GM12878 (cell line): Measurements from ENCODE around the gene KCNQ1OT1.

Experiments used
- CREB1 ChIP-seq: IDR thresholded peaks from 2 replicates; pipeline ENCODE4 v1.6.1; 2012; ENCODE audit warnings: low read depth, mild to moderate bottlenecking, inconsistent platforms
- EZH2 ChIP-seq: IDR thresholded peaks from 2 replicates; pipeline ENCODE4 v1.6.1; 2012; ENCODE audit warnings: low read depth, mild to moderate bottlenecking, control low read depth, inconsistent platforms, low read length, borderline replicate concordance; ENCODE audit not compliant: control insufficient read depth
- TF ChIP-seq, protein P1 (sequence below), 3 experiments: IDR thresholded peaks in 2 of 3; conservative IDR thresholded peaks in 1 of 3; 2 replicates each; pipeline ENCODE4 v1.5.1; 2011; ENCODE audit warnings: low read depth in 3 of 3, low read length in 3 of 3, mild to moderate bottlenecking in 3 of 3, control low read depth in 2 of 3, moderate library complexity in 2 of 3, inconsistent platforms in 1 of 3, mixed read lengths in 1 of 3; ENCODE audit not compliant: control insufficient read depth in 2 of 3, insufficient read depth in 1 of 3; ENCODE audit errors: extremely low read depth in 1 of 3
- TF ChIP-seq, protein P2 (sequence below): IDR thresholded peaks from 2 replicates; pipeline ENCODE4 v1.6.1; 2012; ENCODE audit warnings: low read depth, low read length, improper control_type of control experiment
- TF ChIP-seq, protein P3 (sequence below): fragments of 150-350 bp; IDR thresholded peaks from 2 replicates; pipeline ENCODE4 v1.6.1; 2016; ENCODE audit warnings: low read depth, low read length

DNA sequence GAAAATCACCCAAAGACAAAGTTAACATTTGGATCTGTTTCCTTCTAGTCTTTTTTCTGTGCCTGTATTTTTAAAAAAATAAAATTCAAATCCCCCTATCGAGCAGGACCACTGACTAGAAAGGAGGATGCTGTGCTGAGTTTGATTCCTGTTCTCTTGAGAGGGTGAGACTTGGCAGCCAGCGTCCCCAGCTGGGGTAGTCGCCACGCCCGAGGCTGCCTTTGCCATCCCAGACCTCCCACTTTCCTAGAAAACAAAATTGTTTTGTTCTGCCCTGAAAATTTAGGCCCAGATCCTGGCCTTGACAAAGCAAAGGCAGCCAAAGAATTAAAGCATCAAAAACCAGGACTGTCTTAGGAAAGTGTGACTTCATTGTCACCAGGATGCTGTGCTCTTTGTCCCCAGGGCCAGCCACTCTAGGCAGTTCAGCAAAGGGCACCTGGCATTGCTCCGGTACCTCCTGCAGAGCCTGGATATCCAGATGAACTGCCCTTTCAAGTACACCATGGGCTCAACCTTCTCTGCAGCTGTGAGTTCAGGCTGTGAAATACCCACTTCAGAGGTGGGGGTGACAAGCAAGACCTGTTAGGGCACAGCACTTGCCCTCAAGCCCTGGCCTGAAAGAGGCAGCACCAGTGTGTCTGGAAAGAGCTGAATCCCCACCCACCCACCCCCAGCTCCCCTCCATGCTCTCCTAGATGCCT is 44.6 kb downstream of the KCNQ1OT1 start:
- TF ChIP-seq, protein P1, sequence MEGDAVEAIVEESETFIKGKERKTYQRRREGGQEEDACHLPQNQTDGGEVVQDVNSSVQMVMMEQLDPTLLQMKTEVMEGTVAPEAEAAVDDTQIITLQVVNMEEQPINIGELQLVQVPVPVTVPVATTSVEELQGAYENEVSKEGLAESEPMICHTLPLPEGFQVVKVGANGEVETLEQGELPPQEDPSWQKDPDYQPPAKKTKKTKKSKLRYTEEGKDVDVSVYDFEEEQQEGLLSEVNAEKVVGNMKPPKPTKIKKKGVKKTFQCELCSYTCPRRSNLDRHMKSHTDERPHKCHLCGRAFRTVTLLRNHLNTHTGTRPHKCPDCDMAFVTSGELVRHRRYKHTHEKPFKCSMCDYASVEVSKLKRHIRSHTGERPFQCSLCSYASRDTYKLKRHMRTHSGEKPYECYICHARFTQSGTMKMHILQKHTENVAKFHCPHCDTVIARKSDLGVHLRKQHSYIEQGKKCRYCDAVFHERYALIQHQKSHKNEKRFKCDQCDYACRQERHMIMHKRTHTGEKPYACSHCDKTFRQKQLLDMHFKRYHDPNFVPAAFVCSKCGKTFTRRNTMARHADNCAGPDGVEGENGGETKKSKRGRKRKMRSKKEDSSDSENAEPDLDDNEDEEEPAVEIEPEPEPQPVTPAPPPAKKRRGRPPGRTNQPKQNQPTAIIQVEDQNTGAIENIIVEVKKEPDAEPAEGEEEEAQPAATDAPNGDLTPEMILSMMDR (IDR thresholded peaks at IDR 0.05 in 2 of 3, conservative IDR thresholded peaks at IDR 0.05 in 1 of 3; ENCODE audit: control insufficient read depth in 2 of 3, extremely low read depth in 1 of 3, insufficient read depth in 1 of 3, low read depth in 3 of 3, low read length in 3 of 3), result no peak
- TF ChIP-seq, protein P2, sequence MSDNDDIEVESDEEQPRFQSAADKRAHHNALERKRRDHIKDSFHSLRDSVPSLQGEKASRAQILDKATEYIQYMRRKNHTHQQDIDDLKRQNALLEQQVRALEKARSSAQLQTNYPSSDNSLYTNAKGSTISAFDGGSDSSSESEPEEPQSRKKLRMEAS, result no peak
- TF ChIP-seq EZH2, result no peak
- TF ChIP-seq, protein P3, sequence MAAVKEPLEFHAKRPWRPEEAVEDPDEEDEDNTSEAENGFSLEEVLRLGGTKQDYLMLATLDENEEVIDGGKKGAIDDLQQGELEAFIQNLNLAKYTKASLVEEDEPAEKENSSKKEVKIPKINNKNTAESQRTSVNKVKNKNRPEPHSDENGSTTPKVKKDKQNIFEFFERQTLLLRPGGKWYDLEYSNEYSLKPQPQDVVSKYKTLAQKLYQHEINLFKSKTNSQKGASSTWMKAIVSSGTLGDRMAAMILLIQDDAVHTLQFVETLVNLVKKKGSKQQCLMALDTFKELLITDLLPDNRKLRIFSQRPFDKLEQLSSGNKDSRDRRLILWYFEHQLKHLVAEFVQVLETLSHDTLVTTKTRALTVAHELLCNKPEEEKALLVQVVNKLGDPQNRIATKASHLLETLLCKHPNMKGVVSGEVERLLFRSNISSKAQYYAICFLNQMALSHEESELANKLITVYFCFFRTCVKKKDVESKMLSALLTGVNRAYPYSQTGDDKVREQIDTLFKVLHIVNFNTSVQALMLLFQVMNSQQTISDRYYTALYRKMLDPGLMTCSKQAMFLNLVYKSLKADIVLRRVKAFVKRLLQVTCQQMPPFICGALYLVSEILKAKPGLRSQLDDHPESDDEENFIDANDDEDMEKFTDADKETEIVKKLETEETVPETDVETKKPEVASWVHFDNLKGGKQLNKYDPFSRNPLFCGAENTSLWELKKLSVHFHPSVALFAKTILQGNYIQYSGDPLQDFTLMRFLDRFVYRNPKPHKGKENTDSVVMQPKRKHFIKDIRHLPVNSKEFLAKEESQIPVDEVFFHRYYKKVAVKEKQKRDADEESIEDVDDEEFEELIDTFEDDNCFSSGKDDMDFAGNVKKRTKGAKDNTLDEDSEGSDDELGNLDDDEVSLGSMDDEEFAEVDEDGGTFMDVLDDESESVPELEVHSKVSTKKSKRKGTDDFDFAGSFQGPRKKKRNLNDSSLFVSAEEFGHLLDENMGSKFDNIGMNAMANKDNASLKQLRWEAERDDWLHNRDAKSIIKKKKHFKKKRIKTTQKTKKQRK, result no peak
- TF ChIP-seq CREB1, result no peak
